Measurements from ENCODE around the gene KCNJ16.

KCNJ16 gene

DNA sequence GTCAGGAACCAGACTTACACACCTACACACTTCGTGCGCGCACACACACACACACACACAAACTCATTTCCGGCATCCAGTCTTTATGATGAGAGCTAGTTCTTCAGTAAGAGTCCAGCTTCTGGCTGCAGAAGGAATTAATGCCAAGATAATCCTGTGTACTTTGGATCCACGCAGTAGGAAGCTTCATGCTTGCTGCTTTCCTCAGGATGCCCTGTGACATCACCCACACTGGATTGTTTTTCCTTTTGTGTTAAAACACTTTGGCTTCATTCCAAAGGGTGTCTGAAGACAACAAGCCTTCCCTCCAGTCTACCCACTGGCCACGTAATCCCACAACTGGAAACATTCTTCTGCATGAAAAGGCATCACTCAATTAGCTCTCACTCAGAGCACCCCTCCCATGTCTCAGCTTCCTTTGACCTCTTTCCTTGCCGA, 35.4 kb downstream of the KCNJ16 start:
- Histone ChIP-seq H3K79me2 (ENCODE audit: control insufficient read depth, insufficient read depth, low read length) (no peaks in the 10 kb centered on the region), H2AK5ac (ENCODE audit: low read length) (no peak overlapping the region), H3K27ac (ENCODE audit: low read depth, low read length) (no peak overlapping the region), H4K8ac (ENCODE audit: low read depth, low read length) (no peak overlapping the region), H3K56ac (ENCODE audit: low read length) (no peak overlapping the region), H3K4ac (ENCODE audit: low read depth, low read length) (no peak overlapping the region), H3K27me3 (ENCODE audit: insufficient read depth, low read length, poor library complexity) (no peaks in the 10 kb centered on the region), H2BK120ac (ENCODE audit: low read depth, low read length) (no peak overlapping the region), H2BK5ac (ENCODE audit: low read length) (no peak overlapping the region), H3K4me2 (ENCODE audit: low read length) (no peak overlapping the region), H3K18ac (ENCODE audit: low read length) (no peak overlapping the region), H3K36me3 (ENCODE audit: control insufficient read depth, insufficient read depth, low read length) (no peaks in the 10 kb centered on the region), H4K5ac (ENCODE audit: low read length) (no peak overlapping the region), H3K23ac (ENCODE audit: low read length) (no peak overlapping the region), H3K9ac (ENCODE audit: low read length) (no peak overlapping the region), H2BK15ac (replicated peaks; ENCODE audit: low read depth) (no peak overlapping the region), H3K4me3 (ENCODE audit: low read length) (no peak overlapping the region), H3K79me1 (ENCODE audit: low read length) (no peaks in the 10 kb centered on the region), H3K4me1 (ENCODE audit: control insufficient read depth, low read depth, low read length) (no peaks in the 10 kb centered on the region)
- no peak for DNase-seq
- no CpG with 5 or more reads among the region's 7 CpGs for WGBS (ENCODE audit: extremely low coverage, insufficient coverage, low lambda C conversion rate)

- Histone ChIP-seq H3K79me2 (ENCODE audit: control insufficient read depth, insufficient read depth, low read length) (no peaks in the 10 kb centered on the region), H3K4me3 (ENCODE audit: low read length) (no peak overlapping the region), H2BK15ac (replicated peaks; ENCODE audit: low read depth) (no peak overlapping the region), H3K27ac (ENCODE audit: low read depth, low read length) (no peak overlapping the region), H3K9ac (ENCODE audit: low read length) (no peak overlapping the region), H2BK5ac (ENCODE audit: low read length) (no peak overlapping the region), H3K4me2 (ENCODE audit: low read length) (no peak overlapping the region), H3K56ac (ENCODE audit: low read length) (no peak overlapping the region), H2AK5ac (ENCODE audit: low read length) (no peak overlapping the region), H3K18ac (ENCODE audit: low read length) (no peak overlapping the region), H4K5ac (ENCODE audit: low read length) (no peak overlapping the region), H3K23ac (ENCODE audit: low read length) (no peak overlapping the region), H4K8ac (ENCODE audit: low read depth, low read length) (no peak overlapping the region), H3K79me1 (ENCODE audit: low read length) (no peaks in the 10 kb centered on the region), H3K4ac (ENCODE audit: low read depth, low read length) (no peak overlapping the region), H3K27me3 (ENCODE audit: insufficient read depth, low read length, poor library complexity) (no peaks in the 10 kb centered on the region), H2BK120ac (ENCODE audit: low read depth, low read length) (no peak overlapping the region), H3K36me3 (ENCODE audit: control insufficient read depth, insufficient read depth, low read length) (no peaks in the 10 kb centered on the region), H3K4me1 (ENCODE audit: control insufficient read depth, low read depth, low read length) (no peaks in the 10 kb centered on the region)
- WGBS (ENCODE audit: extremely low coverage, insufficient coverage, low lambda C conversion rate): no CpG with 5 or more reads among the region's 4 CpGs
- no peak for DNase-seq
Observed at GRCh38 chr17:70111201-70111600, 36.2 kb downstream of the KCNJ16 start.

DNA sequence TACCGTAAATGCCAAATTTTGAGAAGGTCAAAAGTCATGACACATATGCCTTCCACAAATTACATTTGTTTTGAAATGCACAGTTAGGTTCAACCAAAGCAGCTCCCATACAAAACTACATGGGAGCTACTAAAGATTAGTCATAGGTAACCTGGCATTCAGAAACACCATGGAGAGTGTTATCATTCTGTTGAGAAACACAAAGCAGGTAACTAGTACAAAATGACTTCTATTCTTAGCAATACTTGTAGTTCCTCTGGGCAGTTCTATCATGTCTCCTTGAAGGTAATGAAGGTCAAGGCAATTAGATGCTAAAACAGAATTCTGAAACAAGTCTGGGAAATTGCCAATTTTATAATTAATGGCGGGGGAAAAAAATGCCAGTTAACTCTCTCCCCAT, 39.4 kb downstream of the KCNJ16 start:
- H3K9ac ChIP-seq (ENCODE audit: low read length): no peak overlapping the region
- DNase-seq: no peak
- no peak overlapping the region for H3K56ac ChIP-seq (ENCODE audit: low read length)
- H3K4me2 ChIP-seq (ENCODE audit: low read length): no peak overlapping the region
- H3K27me3 ChIP-seq (ENCODE audit: insufficient read depth, low read length, poor library complexity): no peaks in the 10 kb centered on the region
- no peak overlapping the region for H2BK5ac ChIP-seq (ENCODE audit: low read length)
- H3K18ac ChIP-seq (ENCODE audit: low read length): no peak overlapping the region
- no peak overlapping the region for H4K8ac ChIP-seq (ENCODE audit: low read depth, low read length)
- H2BK120ac ChIP-seq (ENCODE audit: low read depth, low read length): no peak overlapping the region
- no peaks in the 10 kb centered on the region for H3K79me2 ChIP-seq (ENCODE audit: control insufficient read depth, insufficient read depth, low read length)
- H3K4me3 ChIP-seq (ENCODE audit: low read length): no peak overlapping the region
- no peak overlapping the region for H4K5ac ChIP-seq (ENCODE audit: low read length)
- H3K4ac ChIP-seq (ENCODE audit: low read depth, low read length): no peak overlapping the region
- no peaks in the 10 kb centered on the region for H3K4me1 ChIP-seq (ENCODE audit: control insufficient read depth, low read depth, low read length)
- no CpG with 5 or more reads among the region's 2 CpGs for WGBS (ENCODE audit: extremely low coverage, insufficient coverage, low lambda C conversion rate)
- no peaks in the 10 kb centered on the region for H3K36me3 ChIP-seq (ENCODE audit: control insufficient read depth, insufficient read depth, low read length)
- no peaks in the 10 kb centered on the region for H3K79me1 ChIP-seq (ENCODE audit: low read length)
- H3K27ac ChIP-seq (ENCODE audit: low read depth, low read length): no peak overlapping the region
- no peak overlapping the region for H2AK5ac ChIP-seq (ENCODE audit: low read length)
- no peak overlapping the region for H2BK15ac ChIP-seq (replicated peaks; ENCODE audit: low read depth)
- no peak overlapping the region for H3K23ac ChIP-seq (ENCODE audit: low read length)

DNA sequence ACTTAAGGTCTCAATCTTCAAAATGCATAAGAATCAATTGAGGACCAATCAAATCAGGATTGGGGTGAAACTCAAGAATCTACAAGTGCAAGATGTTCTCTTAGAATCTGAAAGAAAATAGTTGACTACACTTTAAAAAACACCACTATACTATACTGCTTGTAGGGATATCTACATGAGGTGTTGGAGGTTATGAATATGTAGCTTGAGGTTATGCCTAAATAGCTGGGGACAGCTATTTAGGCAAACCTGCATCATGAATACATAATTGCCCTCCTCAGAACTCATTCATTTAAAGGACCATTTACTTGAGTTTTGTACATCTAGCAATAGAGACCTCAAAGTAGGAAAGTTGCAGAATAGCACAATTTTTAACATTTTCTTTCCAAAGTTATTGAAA, 40.1 kb downstream of the KCNJ16 start:
- H3K79me2 ChIP-seq (ENCODE audit: control insufficient read depth, insufficient read depth, low read length): no peaks in the 10 kb centered on the region
- no peak overlapping the region for H3K4ac ChIP-seq (ENCODE audit: low read depth, low read length)
- no peak overlapping the region for H3K9ac ChIP-seq (ENCODE audit: low read length)
- no peak overlapping the region for H3K23ac ChIP-seq (ENCODE audit: low read length)
- no peaks in the 10 kb centered on the region for H3K79me1 ChIP-seq (ENCODE audit: low read length)
- H4K5ac ChIP-seq (ENCODE audit: low read length): no peak overlapping the region
- no peak overlapping the region for H3K18ac ChIP-seq (ENCODE audit: low read length)
- H2BK15ac ChIP-seq (replicated peaks; ENCODE audit: low read depth): no peak overlapping the region
- H2BK120ac ChIP-seq (ENCODE audit: low read depth, low read length): no peak overlapping the region
- H3K27ac ChIP-seq (ENCODE audit: low read depth, low read length): no peak overlapping the region
- no peak overlapping the region for H3K56ac ChIP-seq (ENCODE audit: low read length)
- H2BK5ac ChIP-seq (ENCODE audit: low read length): no peak overlapping the region
- no peak overlapping the region for H3K4me2 ChIP-seq (ENCODE audit: low read length)
- no peaks in the 10 kb centered on the region for H3K4me1 ChIP-seq (ENCODE audit: control insufficient read depth, low read depth, low read length)
- H2AK5ac ChIP-seq (ENCODE audit: low read length): no peak overlapping the region
- no peak for DNase-seq
- no peaks in the 10 kb centered on the region for H3K36me3 ChIP-seq (ENCODE audit: control insufficient read depth, insufficient read depth, low read length)
- no peak overlapping the region for H3K4me3 ChIP-seq (ENCODE audit: low read length)
- no peak overlapping the region for H4K8ac ChIP-seq (ENCODE audit: low read depth, low read length)
- no peaks in the 10 kb centered on the region for H3K27me3 ChIP-seq (ENCODE audit: insufficient read depth, low read length, poor library complexity)

DNA sequence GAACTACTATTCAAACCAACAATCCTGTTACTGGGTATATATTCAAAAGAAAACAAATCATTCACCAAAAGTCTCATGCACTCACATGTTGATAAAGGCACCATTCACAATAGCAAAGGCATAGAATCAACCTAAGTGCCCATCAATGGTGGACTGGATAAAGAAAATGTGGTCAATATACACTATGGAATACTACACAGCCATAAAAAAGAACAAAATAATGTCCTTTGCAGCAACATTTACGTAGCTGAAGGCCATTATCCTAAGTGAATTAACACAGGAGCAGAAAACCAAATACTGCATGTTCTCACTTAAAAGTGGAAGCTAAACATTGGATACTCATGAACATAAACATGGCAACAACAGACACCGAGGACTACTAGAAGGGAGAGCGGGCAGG, 41.9 kb downstream of the KCNJ16 start:
- Histone ChIP-seq H3K4ac (ENCODE audit: low read depth, low read length) (no peak overlapping the region), H3K4me1 (ENCODE audit: control insufficient read depth, low read depth, low read length) (no peaks in the 10 kb centered on the region), H2AK5ac (ENCODE audit: low read length) (no peak overlapping the region), H3K79me1 (ENCODE audit: low read length) (no peaks in the 10 kb centered on the region), H3K9ac (ENCODE audit: low read length) (no peak overlapping the region), H3K27me3 (ENCODE audit: insufficient read depth, low read length, poor library complexity) (no peaks in the 10 kb centered on the region), H3K56ac (ENCODE audit: low read length) (no peak overlapping the region), H2BK120ac (ENCODE audit: low read depth, low read length) (no peak overlapping the region), H3K36me3 (ENCODE audit: control insufficient read depth, insufficient read depth, low read length) (no peaks in the 10 kb centered on the region), H3K18ac (ENCODE audit: low read length) (no peak overlapping the region), H2BK15ac (replicated peaks; ENCODE audit: low read depth) (no peak overlapping the region), H4K8ac (ENCODE audit: low read depth, low read length) (no peak overlapping the region), H3K79me2 (ENCODE audit: control insufficient read depth, insufficient read depth, low read length) (no peaks in the 10 kb centered on the region), H4K5ac (ENCODE audit: low read length) (no peak overlapping the region), H3K4me3 (ENCODE audit: low read length) (no peak overlapping the region), H3K27ac (ENCODE audit: low read depth, low read length) (no peak overlapping the region), H3K23ac (ENCODE audit: low read length) (no peak overlapping the region), H2BK5ac (ENCODE audit: low read length) (no peak overlapping the region), H3K4me2 (ENCODE audit: low read length) (no peak overlapping the region)
- DNase-seq: no peak
- no CpG with 5 or more reads among the region's 3 CpGs for WGBS (ENCODE audit: extremely low coverage, insufficient coverage, low lambda C conversion rate)

GRCh38 chr17:70119545-70119944, 44.5 kb downstream of the KCNJ16 start:
- H4K5ac ChIP-seq (ENCODE audit: low read length): no peak overlapping the region
- peaks cover 6% of the 10 kb centered on the region for H3K4me1 ChIP-seq (ENCODE audit: control insufficient read depth, low read depth, low read length)
- no peak overlapping the region for H2BK5ac ChIP-seq (ENCODE audit: low read length)
- no CpG with 5 or more reads among the region's 1 CpG for WGBS (ENCODE audit: extremely low coverage, insufficient coverage, low lambda C conversion rate)
- H3K4me2 ChIP-seq (ENCODE audit: low read length): no peak overlapping the region
- no peak overlapping the region for H3K9ac ChIP-seq (ENCODE audit: low read length)
- no peaks in the 10 kb centered on the region for H3K79me2 ChIP-seq (ENCODE audit: control insufficient read depth, insufficient read depth, low read length)
- no peak overlapping the region for H2BK15ac ChIP-seq (replicated peaks; ENCODE audit: low read depth)
- H3K79me1 ChIP-seq (ENCODE audit: low read length): no peaks in the 10 kb centered on the region
- no peak overlapping the region for H3K27ac ChIP-seq (ENCODE audit: low read depth, low read length)
- H2BK120ac ChIP-seq (ENCODE audit: low read depth, low read length): no peak overlapping the region
- no peak overlapping the region for H4K8ac ChIP-seq (ENCODE audit: low read depth, low read length)
- H3K4ac ChIP-seq (ENCODE audit: low read depth, low read length): no peak overlapping the region
- no peak overlapping the region for H3K4me3 ChIP-seq (ENCODE audit: low read length)
- H2AK5ac ChIP-seq (ENCODE audit: low read length): no peak overlapping the region
- H3K18ac ChIP-seq (ENCODE audit: low read length): no peak overlapping the region
- no peaks in the 10 kb centered on the region for H3K36me3 ChIP-seq (ENCODE audit: control insufficient read depth, insufficient read depth, low read length)
- no peaks in the 10 kb centered on the region for H3K27me3 ChIP-seq (ENCODE audit: insufficient read depth, low read length, poor library complexity)
- H3K23ac ChIP-seq (ENCODE audit: low read length): no peak overlapping the region
- H3K56ac ChIP-seq (ENCODE audit: low read length): no peak overlapping the region
- DNase-seq: no peak
